Bronchial epithelial cell (primary cell): Measurements from ENCODE around the gene PSMB8. TPM values are rescaled to one million over a fixed set of nuclear protein-coding genes. Genes with fewer than 3 reads are reported as not detected.
A peak's percentile ranks its signal among the peaks of the same experiment; 100 is the strongest.
"Not testable (repeated sequence)": the region's sequence is repeated elsewhere in the genome, so short reads cannot be mapped to it uniquely, and the experiment has no call there.

Source experiments
- DNase-seq: peaks from one replicate; pipeline ENCODE4 v3.0.0-alpha.2; 2010; ENCODE audit warnings: low read depth
- FAIRE-seq: peaks from 2 replicates; lab custom pipeline; 2011; peaks lifted over from hg19 to GRCh38; lab: Jason Lieb, UNC
- H3K27me3 ChIP-seq: 2 replicates; pipeline ENCODE4 v1.5.1; 2011; ENCODE audit warnings: low read length; ENCODE audit not compliant: control insufficient read depth, insufficient read depth
- H3K36me3 ChIP-seq: 2 replicates; pipeline ENCODE4 v1.5.1; 2011; ENCODE audit warnings: low read length; ENCODE audit not compliant: control insufficient read depth, insufficient read depth
- H3K4me3 ChIP-seq: 2 replicates; pipeline ENCODE4 v1.5.1; 2011; ENCODE audit warnings: mild to moderate bottlenecking, low read depth, low read length, control low read depth
- total RNA-seq: library from RNA; depleted of rRNA; stranded (reverse); fragments of >200 nt; gene quantifications from 2 replicates; pipeline ENCODE4 v1.2.1, GENCODE V29; 2014
- TF ChIP-seq, protein P1 (sequence below): IDR thresholded peaks from 2 replicates; pipeline ENCODE4 v1.5.1; 2011; ENCODE audit warnings: mild to moderate bottlenecking, moderate library complexity, low read length, control low read depth, inconsistent platforms; ENCODE audit not compliant: insufficient read depth, severe bottlenecking

Gene PSMB8
- total RNA-seq, 1 donor from 2014 or later: 22.9 TPM

DNA sequence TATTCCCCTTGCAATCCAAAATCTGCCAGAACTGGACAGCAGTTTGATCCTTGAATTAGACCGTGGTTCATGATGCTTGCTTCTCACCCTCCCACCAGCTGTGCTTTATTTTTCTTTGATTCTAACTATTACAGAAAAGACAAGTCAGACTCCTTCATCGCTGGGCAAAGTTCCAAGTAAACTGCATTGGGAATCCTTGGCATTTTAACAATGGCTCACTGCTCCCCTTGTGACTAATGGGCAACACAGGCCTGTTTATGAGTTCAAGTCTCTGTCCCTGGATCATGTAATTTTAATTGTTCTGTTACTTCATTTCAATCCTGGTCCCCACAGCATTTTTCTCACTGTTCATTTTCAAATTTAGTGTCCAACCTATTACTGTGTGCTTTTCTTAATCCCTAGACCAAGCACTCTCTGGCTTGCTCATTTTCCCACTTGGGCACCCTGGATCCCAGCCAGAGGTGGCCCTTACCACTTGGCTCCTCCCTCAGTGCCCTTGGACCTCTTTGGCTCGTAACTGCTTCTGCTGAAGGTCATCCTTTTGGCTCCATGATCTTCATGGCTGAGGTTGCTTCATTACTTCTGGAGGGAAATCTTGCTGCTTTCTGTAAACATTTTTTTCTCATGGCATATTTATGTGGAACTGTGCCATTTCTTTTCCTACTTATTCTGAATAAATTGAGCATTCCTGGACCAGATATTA, 43.0 kb upstream of the PSMB8 start:
- DNase-seq: peak; percentile 34
- TF ChIP-seq, protein P1, sequence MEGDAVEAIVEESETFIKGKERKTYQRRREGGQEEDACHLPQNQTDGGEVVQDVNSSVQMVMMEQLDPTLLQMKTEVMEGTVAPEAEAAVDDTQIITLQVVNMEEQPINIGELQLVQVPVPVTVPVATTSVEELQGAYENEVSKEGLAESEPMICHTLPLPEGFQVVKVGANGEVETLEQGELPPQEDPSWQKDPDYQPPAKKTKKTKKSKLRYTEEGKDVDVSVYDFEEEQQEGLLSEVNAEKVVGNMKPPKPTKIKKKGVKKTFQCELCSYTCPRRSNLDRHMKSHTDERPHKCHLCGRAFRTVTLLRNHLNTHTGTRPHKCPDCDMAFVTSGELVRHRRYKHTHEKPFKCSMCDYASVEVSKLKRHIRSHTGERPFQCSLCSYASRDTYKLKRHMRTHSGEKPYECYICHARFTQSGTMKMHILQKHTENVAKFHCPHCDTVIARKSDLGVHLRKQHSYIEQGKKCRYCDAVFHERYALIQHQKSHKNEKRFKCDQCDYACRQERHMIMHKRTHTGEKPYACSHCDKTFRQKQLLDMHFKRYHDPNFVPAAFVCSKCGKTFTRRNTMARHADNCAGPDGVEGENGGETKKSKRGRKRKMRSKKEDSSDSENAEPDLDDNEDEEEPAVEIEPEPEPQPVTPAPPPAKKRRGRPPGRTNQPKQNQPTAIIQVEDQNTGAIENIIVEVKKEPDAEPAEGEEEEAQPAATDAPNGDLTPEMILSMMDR: no peak
- Histone ChIP-seq H3K4me3 (no peak overlapping the region), H3K36me3 (no peaks in the 10 kb centered on the region), H3K27me3 (no peaks in the 10 kb centered on the region)
- FAIRE-seq: no peak

DNA sequence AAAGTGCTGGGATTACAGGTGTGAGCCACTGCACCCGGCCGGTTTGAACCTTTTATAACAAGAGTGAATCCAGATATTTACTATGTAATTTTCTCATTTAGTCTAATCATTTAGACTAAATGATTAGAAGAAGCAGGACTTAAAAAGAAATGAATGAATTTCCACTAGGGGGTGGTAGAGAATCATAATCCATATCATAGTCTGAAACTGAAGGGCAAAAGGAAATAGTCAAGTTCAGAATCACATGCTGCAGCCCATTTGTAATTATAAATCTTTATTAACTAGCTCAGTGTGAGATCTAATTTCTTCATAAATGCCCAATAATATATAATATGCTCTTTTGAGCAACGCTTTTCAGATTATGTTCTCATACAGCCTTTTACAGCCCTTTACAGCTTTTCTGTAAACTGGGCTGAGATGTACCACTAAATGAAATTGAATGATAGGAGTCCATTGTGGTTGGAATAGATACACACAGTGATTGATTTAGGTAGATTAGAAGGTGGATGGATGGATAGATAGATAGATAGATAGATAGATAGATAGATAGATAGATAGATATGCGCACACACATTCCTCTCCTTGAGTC, 41.9 kb upstream of the PSMB8 start:
- TF ChIP-seq, protein P1: peak; percentile 40
- Histone ChIP-seq H3K36me3 (no peaks in the 10 kb centered on the region), H3K4me3 (no peak overlapping the region), H3K27me3 (no peaks in the 10 kb centered on the region)
- FAIRE-seq: no peak
- peak; percentile 79 for DNase-seq

DNA sequence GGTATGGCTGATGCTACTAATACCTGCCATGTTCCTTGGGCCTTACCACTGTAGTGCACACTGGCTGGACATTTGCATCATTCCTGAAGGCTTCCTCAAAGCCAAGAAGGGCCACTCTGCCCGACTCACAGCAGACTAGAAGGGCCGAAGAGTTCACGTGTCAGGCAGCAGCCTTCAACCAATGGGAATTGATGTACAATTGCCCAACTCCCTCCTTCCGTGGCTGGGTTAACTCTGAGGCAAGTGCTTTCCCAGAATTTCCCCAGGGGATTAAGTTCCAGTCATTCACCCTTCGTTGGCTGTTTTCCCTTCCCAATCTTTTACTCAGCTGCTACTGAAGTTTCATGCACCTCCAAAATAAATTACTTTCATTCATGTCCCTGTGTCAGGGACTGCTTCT, 39.9 kb upstream of the PSMB8 start:
- H3K36me3 ChIP-seq: no peaks in the 10 kb centered on the region
- H3K27me3 ChIP-seq: peaks cover 4% of the 10 kb centered on the region
- FAIRE-seq: no peak
- DNase-seq: peak; percentile 48
- TF ChIP-seq, protein P1: no peak
- H3K4me3 ChIP-seq: no peak overlapping the region

DNA sequence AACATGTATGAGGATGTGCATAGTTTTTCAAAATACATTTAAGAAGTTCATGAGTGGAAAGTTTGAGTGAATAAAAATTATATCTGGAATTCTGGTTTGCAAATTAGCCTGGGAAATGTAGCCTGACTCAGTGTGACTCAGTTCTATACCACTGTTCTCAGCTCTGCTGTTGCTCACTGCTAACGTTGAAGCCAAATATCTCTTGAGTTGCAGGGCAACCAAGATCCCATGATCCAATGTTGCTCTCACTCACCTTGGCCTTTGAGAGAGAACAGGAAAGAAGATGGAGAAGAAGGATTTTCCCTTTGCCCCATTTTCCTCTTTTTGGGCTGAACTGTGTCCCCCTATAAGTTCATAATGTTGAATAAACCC, 39.0 kb upstream of the PSMB8 start:
- H3K27me3 ChIP-seq: peaks cover 4% of the 10 kb centered on the region
- H3K4me3 ChIP-seq: no peak overlapping the region
- no peak for FAIRE-seq
- no peaks in the 10 kb centered on the region for H3K36me3 ChIP-seq
- peak; percentile 90 for DNase-seq
- TF ChIP-seq, protein P1: no peak

DNA sequence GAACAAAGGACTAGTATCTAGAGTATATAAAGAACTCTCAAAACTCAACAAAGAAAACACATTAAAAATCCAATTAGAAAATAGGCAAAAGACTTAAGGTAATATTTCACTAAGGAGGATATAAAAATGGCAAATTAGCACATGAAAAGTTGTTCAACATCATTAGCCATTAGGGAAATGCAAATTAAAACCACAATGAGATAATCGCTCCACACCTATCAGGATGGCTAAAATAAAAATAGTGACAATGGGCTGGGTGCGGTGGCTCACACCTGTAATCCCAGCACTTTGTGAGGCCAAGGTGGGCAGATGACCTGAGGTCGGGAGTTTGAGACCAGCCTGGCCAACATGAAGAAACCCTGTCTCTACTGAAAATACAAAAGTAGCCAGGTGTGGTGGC, 37.1 kb upstream of the PSMB8 start:
- not testable (repeated sequence) for H3K4me3 ChIP-seq, H3K36me3 ChIP-seq, FAIRE-seq, DNase-seq, H3K27me3 ChIP-seq

DNA sequence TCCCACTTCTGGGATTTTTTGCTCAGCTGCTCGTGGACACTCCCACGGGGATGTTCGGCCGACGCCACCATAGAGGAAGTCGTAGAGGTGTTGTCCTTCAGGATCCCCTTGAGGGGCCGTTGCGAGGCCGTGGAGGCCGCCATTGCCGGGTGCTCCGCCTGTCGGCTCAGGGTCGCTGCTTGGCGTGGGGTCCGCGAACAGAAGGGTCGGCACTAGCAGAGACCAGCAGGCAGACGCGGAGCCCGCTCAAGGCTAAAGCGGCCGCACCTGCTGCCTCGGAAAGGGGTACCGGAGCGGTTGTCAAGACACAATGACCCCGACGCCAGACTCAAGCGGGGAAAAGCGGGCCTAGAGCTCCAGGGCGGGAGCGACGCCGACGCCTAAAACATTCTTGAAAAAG, 35.8 kb upstream of the PSMB8 start:
- TF ChIP-seq, protein P1: no peak
- Histone ChIP-seq H3K36me3 (no peaks in the 10 kb centered on the region), H3K27me3 (peaks cover 4% of the 10 kb centered on the region), H3K4me3 (no peak overlapping the region)
- FAIRE-seq: no peak
- DNase-seq: no peak
